ENCODE results near the gene ZNF660.
"Not testable (repeated sequence)": the region's sequence is repeated elsewhere in the genome, so short reads cannot be mapped to it uniquely, and the experiment has no call there.

The ZNF660 gene

GRCh38 chr3:44584646-44585501, at the start of gene ZNF660:
Gene ZNF660, plus strand, starts transcription at chr3:44584964. Its CDS starts 9,230 bp downstream, at chr3:44594194.
- no peak for DNase-seq (ENCODE audit: low read depth in 2 of 2)

GRCh38 chr3:44535364-44535763, 49.4 kb upstream of the ZNF660 start:
- no peak for DNase-seq (ENCODE audit: low read depth in 2 of 2)

- not testable (repeated sequence) for DNase-seq (ENCODE audit: low read depth in 2 of 2)
Observed at GRCh38 chr3:44544811-44545210, 40.0 kb upstream of the ZNF660 start.

- DNase-seq (ENCODE audit: low read depth in 2 of 2), result peak; percentile 44 to 50
Observed at GRCh38 chr3:44554626-44555592, 29.9 kb upstream of the ZNF660 start, which contains the start of gene ZKSCAN7. Gene ZKSCAN7, plus strand, starts transcription at chr3:44555193. Its CDS starts 1,855 bp downstream, at chr3:44557048.

GRCh38 chr3:44555723-44556122, 29.0 kb upstream of the ZNF660 start:
- DNase-seq (ENCODE audit: low read depth in 2 of 2), result no peak

GRCh38 chr3:44557074-44557473, 27.7 kb upstream of the ZNF660 start:
- no peak for DNase-seq (ENCODE audit: low read depth in 2 of 2)

- no peak for DNase-seq (ENCODE audit: low read depth in 2 of 2)
Observed at GRCh38 chr3:44561076-44561475, 23.7 kb upstream of the ZNF660 start.

- DNase-seq (ENCODE audit: low read depth in 2 of 2), result no peak
Observed at GRCh38 chr3:44562147-44562546, 22.6 kb upstream of the ZNF660 start.

- DNase-seq (ENCODE audit: low read depth in 2 of 2), result no peak
Observed at GRCh38 chr3:44568561-44568960, 16.2 kb upstream of the ZNF660 start.

- no peak for DNase-seq (ENCODE audit: low read depth in 2 of 2)
Observed at GRCh38 chr3:44571024-44571423, 13.7 kb upstream of the ZNF660 start.

GRCh38 chr3:44576613-44577012, 8.2 kb upstream of the ZNF660 start:
- no peak for DNase-seq (ENCODE audit: low read depth in 2 of 2)

GRCh38 chr3:44577354-44577952, 7.3 kb upstream of the ZNF660 start:
- not testable (repeated sequence) for DNase-seq (ENCODE audit: low read depth in 2 of 2)

- not testable (repeated sequence) for DNase-seq (ENCODE audit: low read depth in 2 of 2)
Observed at GRCh38 chr3:44578316-44578715, 6.4 kb upstream of the ZNF660 start.

GRCh38 chr3:44578924-44579515, 5.7 kb upstream of the ZNF660 start:
- not testable (repeated sequence) for DNase-seq (ENCODE audit: low read depth in 2 of 2)

- DNase-seq (ENCODE audit: low read depth in 2 of 2), result not testable (repeated sequence)
Observed at GRCh38 chr3:44579749-44580148, 5.0 kb upstream of the ZNF660 start.

GRCh38 chr3:44580971-44581370, 3.8 kb upstream of the ZNF660 start:
- DNase-seq (ENCODE audit: low read depth in 2 of 2), result not testable (repeated sequence)

- no peak for DNase-seq (ENCODE audit: low read depth in 2 of 2)
Observed at GRCh38 chr3:44596621-44597020, 11.9 kb downstream of the ZNF660 start.

- no peak for DNase-seq (ENCODE audit: low read depth in 2 of 2)
Observed at GRCh38 chr3:44601749-44602148, 17.0 kb downstream of the ZNF660 start.

- DNase-seq (ENCODE audit: low read depth in 2 of 2), result no peak
Observed at GRCh38 chr3:44612678-44613077, 27.9 kb downstream of the ZNF660 start.

GRCh38 chr3:44624749-44625480, 40.2 kb downstream of the ZNF660 start, which contains the start of gene ZNF197:
Gene ZNF197, plus strand, starts transcription at chr3:44625036. Its CDS starts 4,119 bp downstream, at chr3:44629155.
- peak; percentile 50 to 52 for DNase-seq (ENCODE audit: low read depth in 2 of 2)

- DNase-seq (ENCODE audit: low read depth in 2 of 2), result no peak
Observed at GRCh38 chr3:44628716-44629115, 44.0 kb downstream of the ZNF660 start.

Measured in stimulated activated CD8-positive, alpha-beta memory T cell treated with anti-CD3 and anti-CD28 coated beads, Interleukin-15, amount 100 ng/mL, for 48 hours (primary cell).